ENCODE results near the gene PRAMEF10.
"Not testable (repeated sequence)": the region's sequence is repeated elsewhere in the genome, so short reads cannot be mapped to it uniquely, and the experiment has no call there.

DNA sequence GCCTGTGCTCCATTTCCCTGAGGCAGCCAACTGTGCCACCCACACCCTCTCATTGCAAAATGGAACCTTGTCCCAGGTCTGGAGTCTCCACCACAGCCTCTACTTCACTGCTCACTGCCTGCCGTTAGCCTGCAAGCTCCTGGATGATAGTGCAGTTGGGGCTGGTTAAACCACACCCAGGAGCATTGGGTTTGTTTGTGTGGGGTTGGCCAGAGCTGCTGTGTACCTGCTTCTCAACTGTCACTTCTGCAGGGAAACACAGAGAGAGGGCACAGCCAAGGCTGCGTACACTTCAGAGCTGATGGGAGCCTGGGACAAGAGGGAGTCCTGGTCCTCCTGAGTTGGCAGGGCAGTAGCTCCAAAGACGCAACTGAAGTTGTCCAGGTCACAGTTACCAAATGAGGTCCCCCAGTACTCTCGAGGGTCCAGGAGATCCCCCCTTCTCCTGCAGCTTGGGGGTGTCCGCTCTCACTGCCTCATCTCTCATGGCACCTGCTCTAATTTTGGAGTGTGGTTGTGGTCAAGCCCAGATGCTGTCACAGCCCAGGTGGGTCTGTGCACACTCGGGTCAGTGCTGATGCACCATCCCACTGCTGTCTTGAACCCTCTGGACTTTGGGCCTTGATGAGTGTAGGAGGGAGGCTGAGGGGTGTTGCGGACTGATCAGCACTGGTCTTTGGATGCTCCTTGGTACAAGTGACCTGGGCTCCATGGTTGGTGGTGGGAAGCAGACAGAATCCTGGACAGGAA lies 34.8 kb downstream of the PRAMEF10 start:
- TF ChIP-seq, protein P1, sequence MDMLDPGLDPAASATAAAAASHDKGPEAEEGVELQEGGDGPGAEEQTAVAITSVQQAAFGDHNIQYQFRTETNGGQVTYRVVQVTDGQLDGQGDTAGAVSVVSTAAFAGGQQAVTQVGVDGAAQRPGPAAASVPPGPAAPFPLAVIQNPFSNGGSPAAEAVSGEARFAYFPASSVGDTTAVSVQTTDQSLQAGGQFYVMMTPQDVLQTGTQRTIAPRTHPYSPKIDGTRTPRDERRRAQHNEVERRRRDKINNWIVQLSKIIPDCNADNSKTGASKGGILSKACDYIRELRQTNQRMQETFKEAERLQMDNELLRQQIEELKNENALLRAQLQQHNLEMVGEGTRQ (IDR thresholded peaks at IDR 0.05; ENCODE audit: low read length), result not testable (repeated sequence)
- TF ChIP-seq, protein P2, sequence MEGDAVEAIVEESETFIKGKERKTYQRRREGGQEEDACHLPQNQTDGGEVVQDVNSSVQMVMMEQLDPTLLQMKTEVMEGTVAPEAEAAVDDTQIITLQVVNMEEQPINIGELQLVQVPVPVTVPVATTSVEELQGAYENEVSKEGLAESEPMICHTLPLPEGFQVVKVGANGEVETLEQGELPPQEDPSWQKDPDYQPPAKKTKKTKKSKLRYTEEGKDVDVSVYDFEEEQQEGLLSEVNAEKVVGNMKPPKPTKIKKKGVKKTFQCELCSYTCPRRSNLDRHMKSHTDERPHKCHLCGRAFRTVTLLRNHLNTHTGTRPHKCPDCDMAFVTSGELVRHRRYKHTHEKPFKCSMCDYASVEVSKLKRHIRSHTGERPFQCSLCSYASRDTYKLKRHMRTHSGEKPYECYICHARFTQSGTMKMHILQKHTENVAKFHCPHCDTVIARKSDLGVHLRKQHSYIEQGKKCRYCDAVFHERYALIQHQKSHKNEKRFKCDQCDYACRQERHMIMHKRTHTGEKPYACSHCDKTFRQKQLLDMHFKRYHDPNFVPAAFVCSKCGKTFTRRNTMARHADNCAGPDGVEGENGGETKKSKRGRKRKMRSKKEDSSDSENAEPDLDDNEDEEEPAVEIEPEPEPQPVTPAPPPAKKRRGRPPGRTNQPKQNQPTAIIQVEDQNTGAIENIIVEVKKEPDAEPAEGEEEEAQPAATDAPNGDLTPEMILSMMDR (IDR thresholded peaks at IDR 0.05; ENCODE audit: control extremely low read depth in 1 of 3, insufficient read depth in 1 of 3, low read depth in 1 of 3, low read length in 3 of 3), result not testable (repeated sequence)
- not testable (repeated sequence) for TF ChIP-seq SIN3A (conservative IDR thresholded peaks at IDR 0.05 in 1 of 2, IDR thresholded peaks at IDR 0.05 in 1 of 2; ENCODE audit: low read depth in 1 of 2, low read length in 2 of 2); ATF2 (IDR thresholded peaks at IDR 0.05; ENCODE audit: low read length); KDM1A (IDR thresholded peaks at IDR 0.05; ENCODE audit: borderline replicate concordance, low read length); TBP (IDR thresholded peaks at IDR 0.05; ENCODE audit: low read depth, low read length)
